Transverse colon (tissue), 4 donors: ENCODE measurements around the gene PAF1. TPM values are rescaled to one million over a fixed set of nuclear protein-coding genes. Genes with fewer than 3 reads are reported as not detected.

ENCODE experiments used
- DNase-seq: peaks from one replicate; pipeline ENCODE4 v3.0.0-alpha.2; 2019
- H3K27ac ChIP-seq, 4 donors: fragments of 200-600 bp; sonication (generic); 2 replicates each; pipeline ENCODE4 v1.5.1; 2016 to 2018; ENCODE audit warnings: inconsistent platforms in 4 of 4
- H3K27me3 ChIP-seq: fragments of 200-600 bp; sonication (generic); 2 replicates; pipeline ENCODE4 v1.5.1; 2017; ENCODE audit warnings: inconsistent platforms
- H3K36me3 ChIP-seq, 4 donors: fragments of 200-600 bp; sonication (generic); 2 replicates each; pipeline ENCODE4 v1.5.1; 2017 to 2019; ENCODE audit warnings: inconsistent platforms in 4 of 4
- H3K4me1 ChIP-seq, 4 donors: fragments of 200-600 bp; sonication (generic); 2 replicates each; pipeline ENCODE4 v1.5.1; 2017 to 2020; ENCODE audit warnings: inconsistent platforms in 4 of 4
- H3K4me3 ChIP-seq, 4 donors: fragments of 200-600 bp; sonication (generic); 1 replicate in 1 of 4; 2 replicates in 3 of 4; pipeline versions ENCODE4 v1.5.1 to v1.6.1; 2017 to 2019; ENCODE audit warnings: inconsistent platforms in 4 of 4
- H3K9me3 ChIP-seq, 2 donors: fragments of 200-600 bp; sonication (generic); 2 replicates each; pipeline ENCODE4 v1.5.1; 2017 to 2019; ENCODE audit warnings: inconsistent platforms in 2 of 2
- EP300 ChIP-seq: sonication (generic); formaldehyde crosslinking; IDR thresholded peaks from one replicate; pipeline ENCODE4 v1.6.1; 2017; ENCODE audit warnings: antibody characterized with exemption, low read depth
- POLR2A ChIP-seq: fragments of 450-650 bp; IDR thresholded peaks from one replicate; pipeline ENCODE4 v1.6.1; 2016; ENCODE audit warnings: antibody characterized with exemption, mild to moderate bottlenecking, moderate library complexity
- POLR2AphosphoS5 ChIP-seq, 3 donors: sonication (generic); formaldehyde crosslinking; IDR thresholded peaks; one replicate each; pipeline ENCODE4 v1.6.1; 2016; ENCODE audit warnings: antibody characterized with exemption in 3 of 3
- WGBS, 2 donors: methylation state at CpG; one replicate each; pipeline ENCODE4 v1.1.5; 2018; ENCODE audit warnings: low coverage in 1 of 2; 5-methylcytosine and 5-hydroxymethylcytosine counted together
- in situ Hi-C, 4 donors: fragments of 200-750 bp; cut with MboI; loops; one replicate each; pipeline versions ENCODE4 v1.15.0 to v1.15.1; 2017; ENCODE audit warnings: low sequenced_read_pairs in 3 of 4, low pct_ligation_motif_present in 1 of 4, low pct_unique_long_range_greater_than_20kb in 1 of 4
- intact Hi-C: fragments of 100-400 bp; cut with DNase I; formaldehyde crosslinking; loops from one replicate; pipeline ENCODE4 v1.15.1; 2023; ENCODE audit warnings: low total_unique reads
- total RNA-seq, 4 donors: library from RNA; depleted of rRNA; stranded (reverse); fragments of >200 nt; gene quantifications; one replicate each; pipeline ENCODE4 v1.1.0, GENCODE V29; 2016
- TF ChIP-seq, protein P1 (sequence below), 5 experiments: fragments of 200-600 bp in 3 of 5; fragments of 450-650 bp in 2 of 5; sonication (generic) in 3 of 5; IDR thresholded peaks; 1 replicate in 2 of 5; 2 replicates in 3 of 5; pipeline ENCODE4 v1.5.1; 2016 to 2017; ENCODE audit warnings: antibody characterized with exemption in 5 of 5, inconsistent platforms in 3 of 5, mild to moderate bottlenecking in 2 of 5, moderate library complexity in 1 of 5

Gene PAF1
- total RNA-seq, 4 donors from 2014 or later = 37.8 to 71.2 (median 43.0) TPM

- in situ Hi-C loops = no loop called here
- Histone ChIP-seq H3K27me3 (no peaks in the 10 kb centered on the region), H3K27ac (peak overlapping the region; percentile 31 to 63 (median 46)), H3K4me3 (no peak overlapping the region), H3K36me3 (peaks cover 0 to 7% (median 3%) of the 10 kb centered on the region in 4 donors), H3K9me3 (no peaks in the 10 kb centered on the region), H3K4me1 (peaks cover 0 to 10% (median 0%) of the 10 kb centered on the region in 4 donors)
- DNase-seq = no peak
- 75 to 80% methylated on average over 2 to 5 of the region's 5 CpGs for WGBS, 2 donors
- TF ChIP-seq POLR2AphosphoS5 (IDR thresholded peaks at IDR 0.05) = no peak
- TF ChIP-seq, protein P1, sequence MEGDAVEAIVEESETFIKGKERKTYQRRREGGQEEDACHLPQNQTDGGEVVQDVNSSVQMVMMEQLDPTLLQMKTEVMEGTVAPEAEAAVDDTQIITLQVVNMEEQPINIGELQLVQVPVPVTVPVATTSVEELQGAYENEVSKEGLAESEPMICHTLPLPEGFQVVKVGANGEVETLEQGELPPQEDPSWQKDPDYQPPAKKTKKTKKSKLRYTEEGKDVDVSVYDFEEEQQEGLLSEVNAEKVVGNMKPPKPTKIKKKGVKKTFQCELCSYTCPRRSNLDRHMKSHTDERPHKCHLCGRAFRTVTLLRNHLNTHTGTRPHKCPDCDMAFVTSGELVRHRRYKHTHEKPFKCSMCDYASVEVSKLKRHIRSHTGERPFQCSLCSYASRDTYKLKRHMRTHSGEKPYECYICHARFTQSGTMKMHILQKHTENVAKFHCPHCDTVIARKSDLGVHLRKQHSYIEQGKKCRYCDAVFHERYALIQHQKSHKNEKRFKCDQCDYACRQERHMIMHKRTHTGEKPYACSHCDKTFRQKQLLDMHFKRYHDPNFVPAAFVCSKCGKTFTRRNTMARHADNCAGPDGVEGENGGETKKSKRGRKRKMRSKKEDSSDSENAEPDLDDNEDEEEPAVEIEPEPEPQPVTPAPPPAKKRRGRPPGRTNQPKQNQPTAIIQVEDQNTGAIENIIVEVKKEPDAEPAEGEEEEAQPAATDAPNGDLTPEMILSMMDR (IDR thresholded peaks at IDR 0.05) = no peak
- no peak for TF ChIP-seq POLR2A
- TF ChIP-seq EP300 = no peak
- intact Hi-C loops = no loop called here
Measured at GRCh38 chr19:39363901-39364457, 26.9 kb downstream of the PAF1 start.

DNA sequence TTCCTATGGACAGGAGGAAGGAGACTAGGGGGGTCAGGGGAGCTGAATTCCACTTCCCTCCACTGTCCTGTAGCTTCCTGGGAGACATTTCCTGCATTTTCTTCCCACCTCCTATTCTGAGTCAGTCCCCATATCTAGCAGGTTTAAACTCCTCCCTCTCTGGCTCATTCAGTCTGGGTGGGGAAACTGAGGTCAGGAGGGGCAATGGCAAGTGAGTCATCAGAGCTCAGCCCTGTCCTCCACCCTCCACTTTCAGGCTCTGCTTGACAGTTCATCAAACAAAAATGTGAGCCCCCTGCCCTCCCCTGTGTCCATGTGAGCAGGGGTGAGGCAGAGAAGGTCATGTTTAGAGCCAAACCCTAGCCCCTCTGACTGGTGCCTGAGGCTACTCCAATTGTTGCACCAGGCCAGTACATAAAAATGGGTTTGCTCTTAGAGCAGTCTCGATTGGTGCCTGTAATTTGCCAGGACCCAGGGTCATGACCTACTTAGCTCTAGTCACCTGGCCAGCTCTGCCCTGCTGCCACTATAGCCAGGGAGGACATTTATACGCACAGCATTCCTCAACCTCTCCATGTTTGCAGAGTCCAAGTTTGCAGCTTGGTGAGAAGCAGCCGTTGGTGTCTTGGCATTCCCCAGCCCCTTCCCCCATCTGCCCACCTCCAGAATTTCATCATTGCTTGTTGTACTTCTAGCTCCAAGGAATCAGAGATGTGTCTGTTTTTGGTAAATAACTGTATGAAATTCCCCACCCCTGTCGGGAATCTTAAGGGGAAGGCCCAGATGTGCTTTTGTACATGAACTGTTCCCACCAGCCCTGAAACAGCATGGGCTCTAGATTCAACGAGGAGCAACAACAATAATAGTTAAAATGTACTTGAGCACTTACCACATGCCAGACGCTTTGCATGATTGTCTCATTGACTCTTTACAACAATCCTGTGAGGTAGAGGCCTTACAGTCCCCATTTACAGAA lies 27.9 kb downstream of the PAF1 start:
- H3K4me3 ChIP-seq = no peak overlapping the region
- no peaks in the 10 kb centered on the region for H3K27me3 ChIP-seq
- peak overlapping the region; percentile 31 to 63 (median 46) for H3K27ac ChIP-seq
- H3K4me1 ChIP-seq = peaks cover 0 to 10% (median 0%) of the 10 kb centered on the region in 4 donors
- H3K9me3 ChIP-seq = no peaks in the 10 kb centered on the region
- in situ Hi-C loops = no loop called here
- no peak for TF ChIP-seq POLR2A
- TF ChIP-seq, protein P1 (IDR thresholded peaks at IDR 0.05) = no peak
- TF ChIP-seq POLR2AphosphoS5 (IDR thresholded peaks at IDR 0.05) = no peak
- no peak for TF ChIP-seq EP300
- WGBS, 2 donors = 72% methylated on average over 6 of the region's 6 CpGs; no CpG with 5 or more reads in 1 of the 2 donors
- H3K36me3 ChIP-seq = peaks cover 0 to 15% (median 3%) of the 10 kb centered on the region in 4 donors
- no peak for DNase-seq
- intact Hi-C loops = no loop called here

GRCh38 chr19:39360599-39360998 lies 30.3 kb downstream of the PAF1 start:
- Histone ChIP-seq H3K4me1 (peaks cover 0 to 10% (median 0%) of the 10 kb centered on the region in 4 donors), H3K27me3 (no peaks in the 10 kb centered on the region), H3K27ac (no peak overlapping the region), H3K36me3 (peaks cover 0 to 38% (median 14%) of the 10 kb centered on the region in 4 donors), H3K9me3 (no peaks in the 10 kb centered on the region), H3K4me3 (no peak overlapping the region)
- in situ Hi-C loops (no loop called here), intact Hi-C loops (no loop called here)
- DNase-seq = no peak
- TF ChIP-seq EP300 (no peak), POLR2AphosphoS5 (IDR thresholded peaks at IDR 0.05) (no peak), POLR2A (no peak)
- TF ChIP-seq, protein P1 (IDR thresholded peaks at IDR 0.05) = no peak
- 89% methylated on average over 1 of the region's 1 CpG; no CpG with 5 or more reads in 1 of the 2 donors for WGBS, 2 donors

DNA sequence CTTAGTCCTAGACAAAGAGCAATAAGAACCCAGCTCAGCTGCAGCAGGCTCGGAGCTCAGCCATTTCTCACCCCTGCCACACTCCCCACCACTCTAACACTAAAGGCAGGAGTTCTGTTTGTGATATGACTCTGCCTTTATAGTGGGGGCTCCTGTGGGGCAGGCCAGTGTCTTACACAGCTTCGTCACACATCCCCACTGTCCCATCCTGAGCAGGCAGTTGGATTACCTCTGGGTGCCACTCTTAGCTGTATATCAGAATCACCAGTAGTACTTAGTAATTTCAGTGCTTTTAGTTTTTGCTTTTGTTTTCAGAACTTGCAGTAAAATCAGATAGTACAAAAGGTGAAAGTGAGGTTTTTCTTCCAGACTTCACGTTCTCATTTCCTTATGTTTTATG lies 31.9 kb downstream of the PAF1 start:
- no peak for TF ChIP-seq EP300
- TF ChIP-seq POLR2A = no peak
- TF ChIP-seq POLR2AphosphoS5 (IDR thresholded peaks at IDR 0.05) = no peak
- TF ChIP-seq, protein P1 (IDR thresholded peaks at IDR 0.05) = no peak
- no peaks in the 10 kb centered on the region for H3K27me3 ChIP-seq
- no peak for DNase-seq
- WGBS, 2 donors = 89 to 100% methylated on average over 1 to 3 of the region's 3 CpGs
- in situ Hi-C loops (no loop called here), intact Hi-C loops (no loop called here)
- no peak overlapping the region for H3K27ac ChIP-seq
- H3K4me3 ChIP-seq = no peak overlapping the region
- H3K36me3 ChIP-seq = peaks cover 0 to 54% (median 22%) of the 10 kb centered on the region in 4 donors
- no peaks in the 10 kb centered on the region for H3K9me3 ChIP-seq
- peaks cover 0 to 8% (median 0%) of the 10 kb centered on the region in 4 donors for H3K4me1 ChIP-seq
